T-helper 2 cell treated with Interferon-gamma antibody and Interleukin-4, amounts not matched to agents 5 μg/mL and 100 μg/mL, for 36 hours (primary cell): ENCODE results near the gene RSAD2.

Experiments
- DNase-seq: peaks from one replicate; pipeline ENCODE4 v3.0.0; 2021; ENCODE audit warnings: low spot score
- H3K27ac Mint-ChIP-seq: one replicate; pipeline ENCODE4 v1.8.0; 2021; ENCODE audit warnings: mild to moderate bottlenecking, mixed read lengths
- H3K27me3 Mint-ChIP-seq: one replicate; pipeline ENCODE4 v1.8.0; 2021; ENCODE audit warnings: low read depth, mixed read lengths
- H3K36me3 Mint-ChIP-seq: one replicate; pipeline ENCODE4 v1.8.0; 2021; ENCODE audit warnings: low read depth, mixed read lengths
- H3K4me1 Mint-ChIP-seq: one replicate; pipeline ENCODE4 v1.8.0; 2021; ENCODE audit warnings: low read depth, mixed read lengths
- H3K4me3 Mint-ChIP-seq: one replicate; pipeline ENCODE4 v1.8.0; 2022; ENCODE audit warnings: mild to moderate bottlenecking, moderate library complexity, mixed read lengths
- H3K9me3 Mint-ChIP-seq: one replicate; pipeline ENCODE4 v1.8.0; 2021; ENCODE audit warnings: mixed read lengths

The RSAD2 gene

DNA sequence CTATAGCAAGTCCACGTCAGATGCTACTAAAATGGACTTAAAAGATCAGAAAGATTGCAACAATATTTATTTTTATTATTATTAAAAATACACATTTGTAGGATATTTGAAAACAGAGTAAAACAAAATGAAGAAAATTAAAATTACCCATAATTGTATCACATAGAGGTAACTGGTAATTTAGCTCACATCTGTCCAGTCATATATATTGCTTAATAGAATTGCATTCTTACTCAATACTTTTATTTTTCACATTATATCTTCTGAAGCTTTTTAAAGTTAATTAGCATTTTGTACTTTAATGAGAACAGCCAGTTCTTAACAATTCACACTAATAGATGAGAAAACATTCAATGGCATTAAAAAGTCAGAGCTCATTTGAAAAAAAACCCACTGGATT lies 28.1 kb downstream of the RSAD2 start:
- Mint-ChIP-seq H3K4me3 (no peak overlapping the region), H3K36me3 (peaks cover 86% of the 10 kb centered on the region), H3K4me1 (peaks cover 41% of the 10 kb centered on the region), H3K27ac (no peak overlapping the region), H3K27me3 (no peaks in the 10 kb centered on the region), H3K9me3 (peaks cover 55% of the 10 kb centered on the region)
- DNase-seq, result no peak

DNA sequence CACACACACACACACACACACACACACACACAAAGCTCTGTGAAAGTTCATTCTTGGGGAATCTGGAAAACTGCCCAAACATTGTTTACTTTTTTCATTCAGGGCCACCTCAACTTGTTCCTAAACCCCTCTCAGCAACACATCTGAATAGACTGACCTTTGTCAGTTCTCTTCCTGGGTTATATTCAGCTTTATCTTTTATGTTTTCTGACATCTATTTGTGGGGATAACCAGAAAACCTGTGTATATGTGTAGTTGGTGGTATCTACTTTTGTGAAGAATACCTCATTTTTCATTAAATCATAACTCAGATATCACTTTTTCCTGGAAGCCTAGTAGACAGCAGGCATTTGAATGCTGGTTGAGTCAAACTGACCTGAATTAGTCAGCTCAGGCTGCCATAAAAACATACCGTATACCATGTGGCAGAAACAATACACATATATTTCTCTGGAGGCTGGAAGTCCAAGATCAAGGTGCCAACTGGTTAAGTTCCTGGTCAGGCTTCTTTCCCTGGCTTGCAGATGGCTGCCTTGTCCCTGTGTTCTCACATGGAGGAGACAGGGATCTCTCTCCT lies 28.7 kb downstream of the RSAD2 start:
- peaks cover 83% of the 10 kb centered on the region for H3K36me3 Mint-ChIP-seq
- peak overlapping the region; percentile 7 for H3K4me3 Mint-ChIP-seq
- H3K27me3 Mint-ChIP-seq, result no peaks in the 10 kb centered on the region
- H3K4me1 Mint-ChIP-seq, result peaks cover 47% of the 10 kb centered on the region
- no peak overlapping the region for H3K27ac Mint-ChIP-seq
- peak; percentile 37 for DNase-seq
- H3K9me3 Mint-ChIP-seq, result peaks cover 54% of the 10 kb centered on the region

DNA sequence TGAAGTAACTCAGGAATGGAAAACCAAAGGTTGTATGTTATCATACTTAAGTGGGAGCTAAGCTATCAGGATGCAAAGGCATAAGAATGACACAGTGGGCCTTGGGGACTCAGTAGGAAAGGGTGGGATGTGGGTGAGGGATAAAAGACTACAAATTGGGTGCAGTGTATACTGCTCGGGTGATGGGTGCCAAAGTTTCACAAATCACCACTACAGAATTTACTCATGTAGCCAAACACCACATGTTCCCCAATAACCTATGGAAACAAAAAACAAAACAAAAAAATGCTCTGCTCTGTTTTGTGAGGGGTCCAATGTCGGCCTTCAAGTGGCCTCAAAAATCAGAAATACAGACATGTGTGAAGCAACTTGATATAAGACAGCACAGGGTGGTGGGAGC lies 30.7 kb downstream of the RSAD2 start:
- Mint-ChIP-seq H3K9me3 (peaks cover 45% of the 10 kb centered on the region), H3K27ac (peak overlapping the region; percentile 33), H3K4me1 (peaks cover 59% of the 10 kb centered on the region), H3K36me3 (peaks cover 78% of the 10 kb centered on the region), H3K4me3 (no peak overlapping the region), H3K27me3 (no peaks in the 10 kb centered on the region)
- DNase-seq, result no peak

DNA sequence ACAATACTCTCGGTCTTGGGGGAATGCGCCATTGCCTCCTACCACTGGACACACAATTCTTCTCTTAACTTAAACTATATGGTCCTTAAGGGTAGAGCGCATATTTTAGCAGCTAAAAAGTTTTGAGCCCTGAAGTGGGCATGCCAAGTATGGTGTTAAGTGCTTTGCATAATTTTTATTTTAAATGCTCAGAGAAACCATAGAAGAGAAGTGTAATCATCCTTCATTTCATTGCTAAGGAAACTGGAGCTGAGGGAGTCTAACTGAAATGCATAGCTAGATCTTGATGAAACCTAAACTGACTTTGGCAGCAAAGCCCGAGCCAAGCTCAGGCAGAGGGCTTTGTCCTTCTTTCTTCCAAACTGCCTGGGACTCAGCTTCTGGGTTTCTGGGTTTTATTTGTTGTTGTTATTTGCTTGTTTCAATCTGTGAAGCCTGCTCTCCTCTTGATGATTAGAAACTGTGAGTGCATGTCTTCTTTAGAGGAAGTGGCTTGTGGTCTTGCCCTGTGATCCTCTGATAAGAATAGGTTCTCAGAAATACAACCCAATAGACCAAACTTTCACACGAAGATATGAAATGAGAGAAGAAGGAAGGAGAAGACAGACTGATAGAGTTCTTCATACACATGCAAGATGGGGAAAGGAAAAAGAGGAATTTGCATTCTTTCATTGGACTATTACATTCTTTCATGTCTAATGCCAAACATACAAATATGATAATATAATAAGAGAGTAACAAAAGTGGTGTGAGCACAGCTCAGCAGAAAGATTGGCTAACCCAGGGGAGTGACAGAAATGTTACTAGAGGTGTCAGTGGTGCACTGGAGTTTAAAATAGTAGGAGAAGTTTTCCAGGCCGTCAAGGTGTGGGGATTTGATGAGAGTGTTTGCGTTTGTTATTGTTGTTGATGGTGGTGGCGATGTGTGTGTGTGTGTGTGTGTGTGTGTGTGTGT lies 32.1 kb downstream of the RSAD2 start:
- Mint-ChIP-seq H3K36me3 (peaks cover 73% of the 10 kb centered on the region), H3K4me1 (peaks cover 68% of the 10 kb centered on the region), H3K27ac (peak overlapping the region; percentile 87), H3K9me3 (peaks cover 39% of the 10 kb centered on the region), H3K27me3 (peaks cover 2% of the 10 kb centered on the region), H3K4me3 (peak overlapping the region; percentile 74)
- peak; percentile 67 for DNase-seq

DNA sequence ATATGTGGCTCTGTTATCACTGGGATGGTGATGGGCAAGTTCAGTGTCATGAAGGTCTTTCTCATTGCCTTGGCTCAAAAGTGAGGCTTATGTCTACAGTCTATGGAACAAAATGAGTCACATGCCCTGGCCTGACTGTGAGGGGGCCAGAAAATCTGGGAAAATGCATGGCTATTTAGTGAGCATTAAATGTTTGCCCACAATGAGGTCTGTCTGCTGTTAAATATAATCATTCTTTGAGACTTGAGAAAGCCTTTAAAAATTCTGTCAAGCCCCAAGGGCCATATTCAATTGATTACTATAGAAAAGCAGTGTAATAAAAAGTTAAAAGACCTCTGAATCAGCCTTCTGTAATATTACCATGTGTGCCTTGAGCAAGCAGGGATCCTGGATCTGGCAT lies 34.1 kb downstream of the RSAD2 start:
- H3K27me3 Mint-ChIP-seq, result peaks cover 2% of the 10 kb centered on the region
- H3K4me1 Mint-ChIP-seq, result peaks cover 76% of the 10 kb centered on the region
- H3K4me3 Mint-ChIP-seq, result peak overlapping the region; percentile 49
- no peak for DNase-seq
- peak overlapping the region; percentile 49 for H3K27ac Mint-ChIP-seq
- peaks cover 66% of the 10 kb centered on the region for H3K36me3 Mint-ChIP-seq
- H3K9me3 Mint-ChIP-seq, result peaks cover 39% of the 10 kb centered on the region

DNA sequence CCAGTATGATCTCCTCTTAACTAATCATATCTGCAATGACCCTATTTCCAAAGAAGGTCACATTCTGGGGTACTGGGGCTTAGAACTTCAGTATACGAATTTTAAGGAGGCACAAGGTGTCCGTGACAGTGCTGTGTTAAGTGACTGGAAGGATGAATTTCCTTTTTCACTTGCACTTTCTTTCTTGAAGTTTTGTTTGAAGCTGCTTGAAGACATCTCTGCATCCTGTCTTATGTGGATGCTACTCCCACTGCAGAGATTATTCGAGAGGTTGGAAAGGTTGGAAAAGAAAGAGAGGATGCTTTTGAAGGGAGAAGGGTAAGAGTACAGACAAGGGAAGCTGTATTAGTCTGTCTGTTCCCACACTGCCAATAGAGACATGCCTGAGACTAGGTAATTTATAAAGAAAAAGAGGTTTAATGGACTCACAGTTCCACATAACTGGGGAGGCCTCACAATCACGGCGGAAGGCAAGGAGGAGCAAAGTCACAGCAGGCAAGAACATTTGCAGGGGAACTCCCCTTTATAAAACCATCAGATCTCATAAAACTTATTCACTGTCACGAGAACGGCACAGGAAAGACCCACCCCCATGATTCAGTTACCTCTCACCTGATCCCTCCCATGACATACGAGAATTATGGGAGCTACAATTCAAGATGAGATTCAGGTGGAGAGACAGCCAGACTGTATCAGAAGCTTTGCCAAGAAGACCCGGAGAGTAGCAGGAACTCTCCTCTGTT lies 36.0 kb downstream of the RSAD2 start:
- Mint-ChIP-seq H3K27ac (peak overlapping the region; percentile 80), H3K4me1 (peaks cover 61% of the 10 kb centered on the region), H3K4me3 (peak overlapping the region; percentile 66), H3K36me3 (peaks cover 48% of the 10 kb centered on the region), H3K9me3 (peaks cover 27% of the 10 kb centered on the region), H3K27me3 (peaks cover 2% of the 10 kb centered on the region)
- DNase-seq, result peak; percentile 37

DNA sequence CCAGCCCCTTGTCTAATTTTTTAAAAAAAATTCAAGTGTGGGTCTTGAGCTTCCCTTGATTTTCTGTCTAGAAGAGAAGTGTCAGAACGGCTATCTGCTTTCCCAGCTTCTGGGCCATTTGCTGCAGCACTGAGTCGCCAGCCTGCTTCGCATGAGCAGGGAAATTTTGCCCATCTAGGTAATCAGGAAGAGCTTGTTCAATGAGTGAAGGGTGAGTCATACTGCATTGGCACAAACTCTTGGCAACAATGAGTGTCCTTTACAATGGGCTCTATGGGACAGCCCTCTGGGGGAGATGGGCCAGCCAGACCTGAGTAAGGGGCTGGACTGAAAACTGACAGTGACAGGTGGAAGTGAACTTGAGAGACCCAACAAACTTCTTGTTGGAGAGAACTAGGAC lies 37.3 kb downstream of the RSAD2 start:
- no peak overlapping the region for H3K4me3 Mint-ChIP-seq

DNA sequence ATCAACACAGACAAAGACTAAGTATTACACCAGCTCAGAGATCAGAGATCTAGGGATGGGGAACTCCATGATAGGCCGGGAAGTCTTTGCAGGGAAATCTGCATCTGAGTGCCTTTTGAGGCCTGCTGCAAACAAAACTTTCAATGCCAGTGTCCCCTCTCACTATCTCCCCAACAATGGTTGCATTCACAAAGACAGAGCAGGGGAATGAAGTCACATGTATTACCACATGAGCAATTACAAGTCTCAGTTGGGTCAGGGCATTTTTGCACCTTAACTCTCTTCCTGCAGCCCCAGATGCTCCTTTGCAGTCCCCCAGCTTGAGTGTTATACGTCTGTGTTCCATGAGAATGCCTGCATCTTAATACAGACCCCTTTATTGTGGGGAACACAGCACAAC lies 37.8 kb downstream of the RSAD2 start:
- Mint-ChIP-seq H3K4me3 (no peak overlapping the region), H3K27me3 (peaks cover 2% of the 10 kb centered on the region), H3K9me3 (peaks cover 18% of the 10 kb centered on the region), H3K4me1 (peaks cover 58% of the 10 kb centered on the region), H3K36me3 (peaks cover 50% of the 10 kb centered on the region), H3K27ac (no peak overlapping the region)
- DNase-seq, result no peak

More for the DNA sequence above, 37.3 kb downstream of the RSAD2 start:
- no peak for DNase-seq
- H3K4me1 Mint-ChIP-seq, result peaks cover 60% of the 10 kb centered on the region
- peaks cover 2% of the 10 kb centered on the region for H3K27me3 Mint-ChIP-seq
- H3K36me3 Mint-ChIP-seq, result peaks cover 49% of the 10 kb centered on the region
- H3K9me3 Mint-ChIP-seq, result peaks cover 22% of the 10 kb centered on the region
- H3K27ac Mint-ChIP-seq, result no peak overlapping the region

DNA sequence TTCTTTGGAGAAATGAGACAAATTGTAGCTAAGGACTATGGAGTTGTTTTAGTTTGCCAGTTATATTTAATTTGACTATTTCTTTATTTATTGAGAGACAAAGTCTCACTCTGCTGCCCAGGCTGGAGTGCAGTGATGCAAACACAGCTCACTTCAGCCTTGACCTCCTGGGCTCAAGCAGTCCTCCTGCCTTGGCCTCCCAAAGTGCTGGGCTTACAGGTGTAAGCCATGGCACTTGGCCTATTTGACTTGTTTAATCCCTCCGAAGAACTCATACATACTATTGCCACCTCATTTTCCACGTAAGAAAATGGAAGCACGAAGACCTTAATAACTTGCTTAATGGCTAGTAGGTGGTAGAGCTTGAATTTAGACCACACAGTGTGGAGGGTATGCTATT lies 38.6 kb downstream of the RSAD2 start:
- peaks cover 2% of the 10 kb centered on the region for H3K27me3 Mint-ChIP-seq
- H3K27ac Mint-ChIP-seq, result no peak overlapping the region
- peaks cover 55% of the 10 kb centered on the region for H3K36me3 Mint-ChIP-seq
- H3K4me1 Mint-ChIP-seq, result peaks cover 53% of the 10 kb centered on the region
- H3K9me3 Mint-ChIP-seq, result peaks cover 16% of the 10 kb centered on the region
- DNase-seq, result no peak
- H3K4me3 Mint-ChIP-seq, result peak overlapping the region; percentile 69

DNA sequence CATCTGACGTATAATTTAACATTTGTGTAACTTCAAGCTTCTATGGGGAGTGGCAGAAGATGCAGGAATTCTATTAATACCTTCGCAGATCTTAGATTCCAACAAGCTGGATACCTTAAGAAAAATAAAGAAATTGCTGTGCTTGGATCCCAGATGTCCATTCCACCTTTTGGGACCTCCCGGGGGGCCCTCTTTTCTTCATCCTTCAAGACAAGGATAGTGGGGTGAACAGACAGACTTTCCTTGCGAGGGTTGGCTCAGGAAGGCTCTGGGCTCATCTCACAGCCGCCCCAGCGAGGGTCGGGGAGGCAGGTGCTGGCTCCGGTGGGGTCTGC lies 39.1 kb downstream of the RSAD2 start:
- H3K27ac Mint-ChIP-seq, result peak overlapping the region; percentile 60
- peaks cover 12% of the 10 kb centered on the region for H3K9me3 Mint-ChIP-seq
- H3K4me3 Mint-ChIP-seq, result peak overlapping the region; percentile 69
- H3K27me3 Mint-ChIP-seq, result peaks cover 2% of the 10 kb centered on the region
- peaks cover 52% of the 10 kb centered on the region for H3K36me3 Mint-ChIP-seq
- no peak for DNase-seq
- H3K4me1 Mint-ChIP-seq, result peaks cover 55% of the 10 kb centered on the region

DNA sequence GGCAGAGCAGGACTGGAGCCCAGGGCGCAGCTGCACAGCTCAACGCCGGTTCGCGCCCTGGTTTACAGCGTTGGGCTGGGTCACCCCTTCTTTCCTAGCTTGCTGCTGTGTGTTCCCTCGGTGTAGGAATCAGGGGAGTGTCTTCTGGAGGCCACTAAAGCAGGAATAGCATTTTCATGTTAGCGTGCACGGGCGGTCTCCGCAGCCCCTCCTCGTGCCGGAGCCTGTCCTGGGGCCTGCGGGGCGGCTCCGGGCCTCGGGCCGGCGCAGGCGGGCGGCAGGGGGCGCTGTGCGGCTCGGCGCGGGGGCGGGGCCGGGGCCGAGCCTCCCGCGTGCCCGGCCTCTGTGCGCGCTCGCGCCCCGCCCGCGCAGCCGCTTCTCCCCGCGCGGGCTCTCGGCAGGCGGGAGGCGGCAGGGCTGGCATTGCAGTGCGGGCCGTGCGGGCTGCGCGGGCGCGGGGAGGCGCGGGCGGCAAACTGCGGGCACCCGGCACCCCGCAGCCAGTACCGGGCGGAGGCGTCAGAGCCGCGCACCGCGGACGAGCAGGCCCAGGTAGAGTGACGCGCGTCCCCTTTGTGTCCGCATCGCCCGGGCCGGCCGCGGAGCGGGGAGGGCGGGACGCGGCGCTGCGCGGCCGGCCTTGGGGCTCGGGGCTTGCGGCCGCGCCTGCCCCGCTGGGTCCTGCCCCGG lies 39.6 kb downstream of the RSAD2 start, which contains the start of gene RNF144A:
RNF144A (plus strand) TSS at position 342 of the 690 bp plus-strand sequence. CDS start 79,515 bp downstream, outside the sequence.
- Mint-ChIP-seq H3K36me3 (peaks cover 52% of the 10 kb centered on the region), H3K9me3 (peaks cover 12% of the 10 kb centered on the region), H3K4me3 (peak within 1 kb of the TSS; percentile 84), H3K27me3 (peaks cover 2% of the 10 kb centered on the region), H3K4me1 (peaks cover 59% of the 10 kb centered on the region), H3K27ac (peak within 1 kb of the TSS; percentile 75)
- peak; percentile 77 for DNase-seq

DNA sequence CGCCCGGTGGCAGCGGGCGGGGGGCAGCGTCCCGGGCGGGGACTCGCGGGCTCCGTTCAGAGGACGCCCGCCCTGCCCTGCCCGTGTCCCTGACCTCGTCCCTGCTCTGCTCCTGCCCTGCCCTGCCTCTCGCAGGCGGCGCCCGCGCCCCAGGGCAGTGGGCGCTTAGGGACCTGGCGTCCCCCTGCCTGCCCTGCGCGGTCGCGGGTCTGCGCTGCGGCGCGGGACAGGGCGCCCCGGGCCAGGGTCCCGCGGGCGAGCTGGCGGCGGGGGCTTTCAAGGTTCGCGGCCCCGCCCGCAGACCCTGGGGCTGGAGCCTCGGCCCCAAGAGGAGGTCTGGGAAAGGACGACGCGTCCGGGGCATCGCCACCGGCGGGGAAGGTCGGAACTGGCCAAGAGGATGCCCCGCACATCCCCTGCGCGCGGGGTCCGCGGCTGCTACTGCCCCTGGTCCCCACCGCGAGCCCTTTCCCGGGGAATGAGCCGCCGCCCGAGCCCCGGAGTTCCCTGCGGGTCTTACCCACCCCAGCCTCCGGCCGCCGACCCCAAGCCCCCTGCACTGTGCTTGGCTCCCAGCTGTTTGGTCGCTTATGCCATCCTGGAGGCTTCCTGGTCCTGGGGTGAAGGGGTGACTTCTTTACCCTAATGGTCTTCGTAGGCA lies 40.3 kb downstream of the RSAD2 start:
- H3K9me3 Mint-ChIP-seq, result peaks cover 6% of the 10 kb centered on the region
- peak overlapping the region; percentile 45 for H3K27ac Mint-ChIP-seq
- H3K36me3 Mint-ChIP-seq, result peaks cover 45% of the 10 kb centered on the region
- peaks cover 55% of the 10 kb centered on the region for H3K4me1 Mint-ChIP-seq
- peaks cover 2% of the 10 kb centered on the region for H3K27me3 Mint-ChIP-seq
- H3K4me3 Mint-ChIP-seq, result peak overlapping the region; percentile 84
- no peak for DNase-seq
